ENCODE results near the gene CEP70.
"Not testable (repeated sequence)": the region's sequence is repeated elsewhere in the genome, so short reads cannot be mapped to it uniquely, and the experiment has no call there.

Gene CEP70

GRCh38 chr3:138494607-138494929 lies 99.5 kb downstream of the CEP70 start:
- TF ChIP-seq CTCF (IDR thresholded peaks at IDR 0.05; ENCODE audit: unreplicated experiment in 3 of 3), result no peak
- peaks cover 37% of the 10 kb centered on the region for H3K36me3 Mint-ChIP-seq (ENCODE audit: low read depth)
- no peaks in the 10 kb centered on the region for H3K27me3 Mint-ChIP-seq (ENCODE audit: low read depth)
- peaks cover 4% of the 10 kb centered on the region for H3K4me1 Mint-ChIP-seq
- H3K4me3 Mint-ChIP-seq, result no peak overlapping the region
- H3K9me3 Mint-ChIP-seq, result peaks cover 20% of the 10 kb centered on the region
- H3K27ac Mint-ChIP-seq, result no peak overlapping the region

- Mint-ChIP-seq H3K27me3 (ENCODE audit: low read depth) (no peaks in the 10 kb centered on the region), H3K9me3 (peaks cover 24% of the 10 kb centered on the region), H3K36me3 (ENCODE audit: low read depth) (peaks cover 39% of the 10 kb centered on the region), H3K4me1 (peaks cover 4% of the 10 kb centered on the region), H3K27ac (no peak overlapping the region), H3K4me3 (no peak overlapping the region)
- no peak for TF ChIP-seq CTCF (IDR thresholded peaks at IDR 0.05; ENCODE audit: unreplicated experiment in 3 of 3)
These were observed 100.1 kb downstream of the CEP70 start for GRCh38 chr3:138493804-138494606.

GRCh38 chr3:138492980-138493675 lies 100.9 kb downstream of the CEP70 start:
- H3K36me3 Mint-ChIP-seq (ENCODE audit: low read depth), result peaks cover 43% of the 10 kb centered on the region
- no peak for TF ChIP-seq CTCF (IDR thresholded peaks at IDR 0.05; ENCODE audit: unreplicated experiment in 3 of 3)
- no peak overlapping the region for H3K4me3 Mint-ChIP-seq
- no peaks in the 10 kb centered on the region for H3K27me3 Mint-ChIP-seq (ENCODE audit: low read depth)
- H3K4me1 Mint-ChIP-seq, result peaks cover 4% of the 10 kb centered on the region
- peaks cover 29% of the 10 kb centered on the region for H3K9me3 Mint-ChIP-seq
- no peak overlapping the region for H3K27ac Mint-ChIP-seq

- peaks cover 39% of the 10 kb centered on the region for H3K9me3 Mint-ChIP-seq
- H3K4me1 Mint-ChIP-seq, result peaks cover 4% of the 10 kb centered on the region
- H3K4me3 Mint-ChIP-seq, result no peak overlapping the region
- no peaks in the 10 kb centered on the region for H3K27me3 Mint-ChIP-seq (ENCODE audit: low read depth)
- H3K36me3 Mint-ChIP-seq (ENCODE audit: low read depth), result peaks cover 46% of the 10 kb centered on the region
- H3K27ac Mint-ChIP-seq, result no peak overlapping the region
- no peak for TF ChIP-seq CTCF (IDR thresholded peaks at IDR 0.05; ENCODE audit: unreplicated experiment in 3 of 3)
These were observed 102.1 kb downstream of the CEP70 start for GRCh38 chr3:138491971-138492370.

GRCh38 chr3:138486580-138486979 lies 107.5 kb downstream of the CEP70 start:
- H3K27ac Mint-ChIP-seq; H3K4me1 Mint-ChIP-seq; H3K27me3 Mint-ChIP-seq (ENCODE audit: low read depth); H3K4me3 Mint-ChIP-seq: not testable (repeated sequence)
- H3K9me3 Mint-ChIP-seq, result peaks cover 58% of the 10 kb centered on the region
- peaks cover 44% of the 10 kb centered on the region for H3K36me3 Mint-ChIP-seq (ENCODE audit: low read depth)

GRCh38 chr3:138484672-138485071 lies 109.4 kb downstream of the CEP70 start:
- H3K27me3 Mint-ChIP-seq (ENCODE audit: low read depth); H3K4me3 Mint-ChIP-seq; H3K4me1 Mint-ChIP-seq; H3K27ac Mint-ChIP-seq: not testable (repeated sequence)
- H3K9me3 Mint-ChIP-seq, result peaks cover 42% of the 10 kb centered on the region
- peaks cover 31% of the 10 kb centered on the region for H3K36me3 Mint-ChIP-seq (ENCODE audit: low read depth)

- Mint-ChIP-seq H3K9me3 (peaks cover 5% of the 10 kb centered on the region), H3K4me1 (no peaks in the 10 kb centered on the region), H3K27ac (no peak overlapping the region), H3K27me3 (ENCODE audit: low read depth) (no peaks in the 10 kb centered on the region), H3K36me3 (ENCODE audit: low read depth) (no peaks in the 10 kb centered on the region), H3K4me3 (no peak overlapping the region)
- peak; percentile 54 to 65 (median 57) for TF ChIP-seq CTCF (IDR thresholded peaks at IDR 0.05; ENCODE audit: unreplicated experiment in 3 of 3)
These were observed 114.6 kb downstream of the CEP70 start for GRCh38 chr3:138479438-138479863.

Data from nephron (organoid).